NT2/D1 (cell line): ENCODE measurements around the gene GRK4.

Source experiments
- DNase-seq: peaks from one replicate; pipeline ENCODE4 v3.0.0-alpha.2; 2011; ENCODE audit warnings: low read depth, low spot score
- H3K27me3 ChIP-seq: 2 replicates; pipeline ENCODE4 v1.6.0; 2011; ENCODE audit warnings: mild to moderate bottlenecking; ENCODE audit not compliant: insufficient read length, insufficient read depth
- H3K36me3 ChIP-seq: 2 replicates; pipeline ENCODE4 v1.6.1; 2011; ENCODE audit warnings: mild to moderate bottlenecking, low read length, mixed read lengths; ENCODE audit not compliant: insufficient read depth, insufficient read length
- H3K4me1 ChIP-seq: 2 replicates; pipeline ENCODE4 v1.5.1; 2011; ENCODE audit not compliant: insufficient read depth, insufficient read length
- H3K4me3 ChIP-seq: 2 replicates; pipeline ENCODE4 v1.5.1; 2011; ENCODE audit warnings: low read depth; ENCODE audit not compliant: insufficient read length
- H3K9ac ChIP-seq: 2 replicates; pipeline ENCODE4 v1.6.0; 2011; ENCODE audit warnings: low read depth; ENCODE audit not compliant: insufficient read length
- H3K9me3 ChIP-seq: 2 replicates; pipeline ENCODE4 v1.5.1; 2011; ENCODE audit warnings: mild to moderate bottlenecking, low read length; ENCODE audit not compliant: insufficient read depth
- SUZ12 ChIP-seq: IDR thresholded peaks from 2 replicates; pipeline ENCODE4 v1.6.1; 2011; ENCODE audit not compliant: insufficient read length, insufficient read depth; ENCODE audit errors: extremely low read depth
- YY1 ChIP-seq: IDR thresholded peaks from 2 replicates; pipeline ENCODE4 v1.6.1; 2011; ENCODE audit not compliant: insufficient read length, insufficient read depth
- ZNF274 ChIP-seq: IDR thresholded peaks from 2 replicates; pipeline ENCODE4 v1.6.1; 2011; ENCODE audit warnings: mild to moderate bottlenecking, low read depth, low read length

Gene GRK4

DNA sequence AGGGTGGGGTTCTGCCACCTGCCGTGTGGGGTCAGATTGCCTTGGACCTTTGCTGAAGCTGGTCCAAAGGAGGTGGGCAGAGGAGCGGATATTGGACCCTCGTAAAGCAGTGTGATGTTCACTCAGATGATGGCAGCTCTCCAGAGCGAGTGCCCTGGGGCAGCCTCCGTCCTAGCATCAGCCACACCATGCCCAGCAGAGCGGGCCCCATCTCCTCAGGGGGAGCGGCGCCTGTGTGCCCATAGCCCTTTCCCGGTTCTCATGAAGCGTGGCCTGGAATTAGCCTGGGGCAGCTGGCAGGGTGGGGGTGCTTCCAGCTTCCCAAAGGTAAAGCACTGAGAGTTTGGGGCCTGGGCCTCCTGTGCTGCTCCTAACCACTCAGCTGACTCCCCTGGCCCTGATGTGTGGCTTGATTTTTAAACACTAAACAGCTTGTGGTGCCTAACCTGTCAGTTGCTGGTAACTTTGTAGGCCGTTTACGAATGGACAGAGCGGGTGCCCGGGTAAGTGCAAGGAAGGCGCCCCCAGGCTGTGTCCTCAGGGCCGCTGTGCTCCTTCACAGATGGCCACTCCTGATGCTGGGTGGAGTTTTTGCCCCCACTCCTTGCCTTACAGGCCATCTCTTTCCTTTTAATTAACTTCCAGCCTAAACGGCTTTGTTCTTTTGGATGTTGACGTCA, 36.2 kb upstream of the GRK4 start:
- DNase-seq = no peak
- no peak overlapping the region for H3K9ac ChIP-seq
- TF ChIP-seq ZNF274 (no peak), YY1 (no peak), SUZ12 (no peak)
- H3K4me3 ChIP-seq = no peak overlapping the region
- H3K27me3 ChIP-seq = no peaks in the 10 kb centered on the region
- peaks cover 89% of the 10 kb centered on the region for H3K36me3 ChIP-seq
- H3K4me1 ChIP-seq = peaks cover 35% of the 10 kb centered on the region
- H3K9me3 ChIP-seq = peaks cover 16% of the 10 kb centered on the region; the same call in 1 of the 2 replicates

GRCh38 chr4:2927696-2928075, 35.7 kb upstream of the GRK4 start:
- Histone ChIP-seq H3K9ac (no peak overlapping the region), H3K27me3 (no peaks in the 10 kb centered on the region), H3K36me3 (peaks cover 94% of the 10 kb centered on the region), H3K4me3 (no peak overlapping the region), H3K4me1 (peaks cover 41% of the 10 kb centered on the region), H3K9me3 (peaks cover 16% of the 10 kb centered on the region; the same call in 1 of the 2 replicates)
- TF ChIP-seq ZNF274 (no peak), YY1 (no peak), SUZ12 (no peak)
- DNase-seq = no peak

DNA sequence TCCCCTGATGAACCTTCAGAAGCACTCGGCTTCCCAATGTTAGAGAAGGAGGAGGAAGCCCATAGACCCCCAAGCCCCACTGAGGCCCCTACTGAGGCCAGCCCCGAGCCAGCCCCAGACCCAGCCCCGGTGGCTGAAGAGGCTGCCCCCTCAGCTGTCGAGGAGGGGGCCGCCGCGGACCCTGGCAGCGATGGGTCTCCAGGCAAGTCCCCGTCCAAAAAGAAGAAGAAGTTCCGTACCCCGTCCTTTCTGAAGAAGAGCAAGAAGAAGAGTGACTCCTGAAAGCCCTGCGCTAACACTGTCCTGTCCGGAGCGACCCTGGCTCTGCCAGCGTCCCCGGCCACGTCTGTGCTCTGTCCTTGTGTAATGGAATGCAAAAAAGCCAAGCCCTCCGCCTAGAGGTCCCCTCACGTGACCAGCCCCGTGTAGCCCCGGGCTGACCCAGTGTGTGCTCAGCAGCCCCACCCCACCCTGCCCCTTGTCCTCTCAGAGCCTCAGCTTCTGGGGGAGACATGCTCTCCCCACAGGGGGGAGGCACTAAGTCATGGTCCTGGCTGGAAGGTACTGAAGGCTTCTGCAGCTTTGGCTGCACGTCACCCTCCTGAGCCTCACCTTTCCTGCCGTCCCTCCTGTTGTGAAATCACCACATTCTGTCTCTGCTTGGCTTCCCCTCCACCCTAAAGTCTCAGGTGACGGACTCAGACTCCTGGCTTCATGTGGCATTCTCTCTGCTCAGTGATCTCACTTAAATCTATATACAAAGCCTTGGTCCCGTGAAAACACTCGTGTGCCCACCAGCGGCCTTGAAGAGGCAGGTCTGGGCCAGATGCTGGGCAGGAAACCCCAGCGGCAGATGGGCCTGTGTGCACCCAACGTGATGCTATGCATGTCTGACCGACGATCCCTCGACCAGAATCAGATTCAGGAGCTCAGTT, 34.9 kb upstream of the GRK4 start:
- H3K36me3 ChIP-seq = peaks cover 98% of the 10 kb centered on the region
- H3K4me1 ChIP-seq = peaks cover 44% of the 10 kb centered on the region
- TF ChIP-seq SUZ12 = no peak
- no peak for TF ChIP-seq YY1
- H3K9ac ChIP-seq = peak overlapping the region; percentile 45
- no peak overlapping the region for H3K4me3 ChIP-seq
- no peak for DNase-seq
- H3K9me3 ChIP-seq = peaks cover 9% of the 10 kb centered on the region; the same call in 1 of the 2 replicates
- H3K27me3 ChIP-seq = no peaks in the 10 kb centered on the region

- Histone ChIP-seq H3K9ac (peak overlapping the region; percentile 47), H3K9me3 (no peaks in the 10 kb centered on the region; the same call in 1 of the 2 replicates), H3K36me3 (peaks cover 89% of the 10 kb centered on the region), H3K27me3 (no peaks in the 10 kb centered on the region), H3K4me3 (no peak overlapping the region), H3K4me1 (peaks cover 38% of the 10 kb centered on the region)
- no peak for DNase-seq
- TF ChIP-seq YY1 = no peak
- TF ChIP-seq ZNF274 = no peak
- no peak for TF ChIP-seq SUZ12
Observed at GRCh38 chr4:2929469-2929868, 33.9 kb upstream of the GRK4 start.

DNA sequence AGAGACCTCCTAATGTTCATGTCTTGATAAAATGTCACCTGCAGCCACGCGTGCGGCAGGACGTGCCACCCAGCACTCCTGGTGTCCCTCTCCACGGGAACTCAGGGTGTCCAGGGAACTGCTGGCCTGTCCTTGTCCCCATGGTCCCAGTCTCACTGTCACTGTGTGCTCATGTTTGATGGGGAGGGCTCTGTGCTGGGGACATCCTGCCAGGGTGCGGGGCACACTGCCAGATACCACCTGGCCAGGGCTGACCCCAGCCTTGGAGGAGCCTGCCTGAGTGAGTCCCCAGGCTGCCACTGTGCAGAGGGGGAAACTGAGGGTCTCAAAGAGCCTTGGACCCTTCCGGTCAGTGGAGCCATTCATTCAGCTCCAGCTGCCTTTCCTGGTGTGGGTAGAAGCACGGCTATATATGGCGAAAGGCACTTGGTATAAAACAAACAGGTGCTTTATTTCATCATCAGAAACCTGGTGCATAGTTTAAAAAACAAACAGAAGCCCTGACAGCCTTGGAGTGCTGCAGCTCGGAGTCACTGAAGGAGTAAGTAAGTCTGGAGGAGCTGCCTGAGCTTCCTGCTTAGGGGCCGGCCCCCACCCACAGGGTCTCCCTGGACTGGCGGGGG, 33.1 kb upstream of the GRK4 start:
- Histone ChIP-seq H3K4me1 (peaks cover 33% of the 10 kb centered on the region), H3K9ac (no peak overlapping the region), H3K9me3 (no peaks in the 10 kb centered on the region), H3K4me3 (no peak overlapping the region), H3K36me3 (peaks cover 82% of the 10 kb centered on the region), H3K27me3 (no peaks in the 10 kb centered on the region)
- TF ChIP-seq ZNF274 (no peak), SUZ12 (no peak), YY1 (no peak)
- no peak for DNase-seq

GRCh38 chr4:2930758-2931511, 32.4 kb upstream of the GRK4 start:
- Histone ChIP-seq H3K9ac (peak overlapping the region; percentile 17), H3K27me3 (no peaks in the 10 kb centered on the region), H3K9me3 (no peaks in the 10 kb centered on the region), H3K36me3 (peaks cover 79% of the 10 kb centered on the region), H3K4me1 (peaks cover 35% of the 10 kb centered on the region), H3K4me3 (no peak overlapping the region)
- no peak for TF ChIP-seq YY1
- no peak for TF ChIP-seq ZNF274
- TF ChIP-seq SUZ12 = no peak
- no peak for DNase-seq
